GM21390 (cell line): ENCODE results near the gene CCL3.
"Not testable (repeated sequence)": the region's sequence is repeated elsewhere in the genome, so short reads cannot be mapped to it uniquely, and the experiment has no call there.

Experiments
- ATAC-seq: cut with Tn5 transposase; IDR thresholded peaks from one replicate; pipeline ENCODE4 v1.9.1; 2021; ENCODE audit not compliant: unreplicated experiment

Gene CCL3

DNA sequence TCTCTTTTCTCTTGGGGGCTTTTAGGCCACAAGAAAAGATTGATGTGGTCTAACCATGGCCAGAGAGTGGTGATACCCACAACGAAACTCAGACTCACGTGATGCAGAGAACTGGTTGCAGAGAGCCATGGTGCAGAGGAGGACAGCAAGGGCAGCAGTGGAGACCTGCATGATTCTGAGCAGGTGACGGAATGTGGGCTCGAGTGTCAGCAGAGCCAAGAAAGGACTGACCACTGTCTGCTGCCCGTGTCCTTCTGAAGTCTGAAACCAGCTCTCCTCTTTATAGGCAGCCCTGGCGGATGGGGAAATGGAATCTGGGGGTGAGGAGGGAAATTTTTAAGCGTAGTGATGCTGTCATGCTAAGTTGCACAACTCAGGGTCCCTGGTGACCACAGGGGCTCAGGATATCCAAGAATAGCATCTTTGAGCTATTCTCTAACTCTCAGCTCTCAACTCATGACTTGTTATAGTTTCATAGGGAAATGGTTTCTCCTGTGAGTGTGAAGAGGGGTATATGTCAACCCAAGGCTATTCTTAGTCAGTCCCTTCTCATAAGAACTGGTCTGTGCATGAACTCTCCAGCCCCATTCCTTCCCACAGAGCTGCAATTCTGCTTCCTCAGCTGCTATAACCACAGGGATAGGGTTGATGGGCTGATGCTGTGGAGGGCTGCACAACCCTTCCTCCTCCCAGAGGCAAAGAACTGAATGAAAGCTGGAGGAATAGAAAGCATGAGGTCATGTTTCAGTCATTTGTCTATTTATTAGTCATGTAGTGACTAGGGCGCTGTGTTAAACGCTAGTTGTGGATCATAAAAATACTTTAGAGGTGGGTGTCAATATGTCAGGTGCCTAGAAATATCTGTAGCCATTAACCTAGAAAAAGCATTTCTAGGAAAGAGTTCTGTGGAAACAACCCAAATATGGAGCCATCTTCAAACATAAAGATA, at the start of gene CCL3:
Gene CCL3, minus strand, starts transcription at position 256 of the 949 bp plus-strand sequence. Its CDS starts 85 bp downstream, at position 171.
- ATAC-seq, result peak; percentile 72

DNA sequence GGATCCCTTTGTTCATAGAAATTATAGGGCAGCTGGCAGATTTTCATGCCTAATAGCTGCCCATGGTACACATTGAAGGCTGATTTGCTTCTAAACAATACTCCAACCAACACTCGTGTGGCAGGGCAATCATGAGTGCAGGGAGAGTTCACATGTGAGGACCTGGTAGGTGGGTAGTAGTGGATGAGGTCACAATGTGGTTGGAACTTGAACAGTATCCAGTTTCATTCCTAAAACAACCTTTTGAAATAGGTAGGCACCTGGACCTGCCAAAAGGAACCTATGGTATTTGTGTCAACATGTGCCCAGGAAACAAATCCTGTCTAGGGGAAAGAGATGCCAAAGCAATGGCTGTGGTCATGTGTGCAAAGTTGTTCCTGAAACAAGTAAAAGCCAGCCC, 46.5 kb upstream of the CCL3 start:
- ATAC-seq, result no peak

DNA sequence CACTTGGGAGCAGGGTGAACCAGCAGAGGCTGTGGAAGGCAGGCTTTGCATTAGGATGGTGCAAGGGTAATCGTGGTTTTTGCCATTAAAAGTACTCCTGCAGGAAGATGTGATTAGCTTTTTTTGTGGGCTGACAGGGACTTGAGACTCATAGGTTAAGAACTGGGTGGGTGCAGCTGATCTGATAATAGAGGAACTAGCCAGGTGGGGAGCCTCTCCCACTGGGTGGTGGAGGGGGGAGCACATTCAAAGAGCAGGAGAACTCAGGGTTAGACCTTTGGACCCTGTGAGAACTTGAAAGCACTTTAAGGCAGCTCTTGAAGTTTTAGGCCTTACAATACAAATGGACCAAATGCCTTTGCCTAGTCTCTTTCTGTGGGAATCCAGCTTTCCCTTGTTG, 46.1 kb upstream of the CCL3 start:
- no peak for ATAC-seq

- no peak for ATAC-seq
These were observed 45.5 kb upstream of the CCL3 start for GRCh38 chr17:36135465-36135864.

GRCh38 chr17:36133602-36134236, 43.8 kb upstream of the CCL3 start:
- no peak for ATAC-seq

DNA sequence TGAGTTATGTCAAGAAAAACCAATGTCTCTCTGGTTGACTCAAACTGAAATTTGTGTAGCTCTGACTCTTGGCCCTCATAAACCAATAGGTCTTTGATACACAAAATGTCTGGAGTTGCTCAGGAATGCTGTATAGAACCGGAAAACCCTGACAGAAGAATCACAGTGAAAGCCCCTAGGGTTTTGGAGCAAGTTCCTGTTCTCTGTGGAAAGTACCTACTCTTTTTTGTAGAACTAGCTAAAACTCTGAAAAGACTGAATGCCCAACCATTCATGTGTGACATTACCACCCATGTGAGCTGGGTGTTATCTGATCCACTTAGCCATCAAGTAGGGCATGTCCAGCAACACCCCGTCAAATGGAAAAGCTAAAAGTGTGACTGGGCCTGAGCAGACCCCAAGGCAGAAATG, 42.5 kb upstream of the CCL3 start:
- ATAC-seq, result no peak

DNA sequence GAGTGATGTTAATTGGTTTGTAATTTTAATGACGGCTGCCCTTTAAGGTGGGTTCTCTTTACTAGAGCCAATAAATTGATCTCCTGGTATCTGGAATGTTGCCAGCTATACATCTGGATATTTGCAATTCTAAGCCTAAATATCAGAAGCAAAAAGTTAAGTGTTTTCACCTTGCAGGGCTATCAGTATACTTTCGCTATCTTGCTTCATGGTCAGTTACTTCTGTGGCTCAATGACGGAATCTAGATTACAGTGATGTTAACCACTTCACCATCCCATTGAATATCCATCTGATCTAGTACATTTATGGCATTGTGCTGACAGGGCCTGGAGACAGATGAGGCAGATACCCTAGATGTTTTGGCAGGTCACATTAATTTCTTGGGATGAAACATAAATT, 42.0 kb upstream of the CCL3 start:
- ATAC-seq, result no peak

DNA sequence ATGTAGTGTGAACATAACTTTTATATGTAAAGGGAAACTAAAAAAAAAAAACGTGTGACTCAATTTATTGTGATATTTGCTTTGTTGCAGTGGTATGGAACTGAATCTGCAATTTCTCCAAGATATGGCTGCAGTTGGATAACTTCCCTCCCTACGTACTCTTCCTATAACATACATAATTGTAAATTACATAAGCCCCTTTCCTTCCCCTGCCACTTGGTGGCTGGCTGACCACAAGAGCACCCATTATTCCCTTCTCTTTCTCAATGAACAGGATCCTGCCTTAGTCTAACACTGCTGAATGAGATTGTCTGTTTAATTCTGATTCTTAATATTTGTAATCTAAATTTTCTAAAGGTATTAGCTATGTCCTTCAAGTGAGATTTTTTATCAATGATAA, 41.5 kb upstream of the CCL3 start:
- ATAC-seq, result no peak

- ATAC-seq, result no peak
These were observed 40.4 kb upstream of the CCL3 start for GRCh38 chr17:36130346-36130745.

- no peak for ATAC-seq
These were observed 39.7 kb upstream of the CCL3 start for GRCh38 chr17:36129616-36130015.

- no peak for ATAC-seq
These were observed 38.6 kb upstream of the CCL3 start for GRCh38 chr17:36128411-36128978.

- ATAC-seq, result no peak
These were observed 38.0 kb upstream of the CCL3 start for GRCh38 chr17:36127911-36128310.

- peak; percentile 66 for ATAC-seq
These were observed 37.4 kb upstream of the CCL3 start for GRCh38 chr17:36127199-36127893.

- ATAC-seq, result no peak
These were observed 35.2 kb upstream of the CCL3 start for GRCh38 chr17:36124879-36125824.

- no peak for ATAC-seq
These were observed 33.5 kb upstream of the CCL3 start for GRCh38 chr17:36123431-36123830.

- ATAC-seq, result not testable (repeated sequence)
These were observed 31.2 kb upstream of the CCL3 start for GRCh38 chr17:36121099-36121498.

DNA sequence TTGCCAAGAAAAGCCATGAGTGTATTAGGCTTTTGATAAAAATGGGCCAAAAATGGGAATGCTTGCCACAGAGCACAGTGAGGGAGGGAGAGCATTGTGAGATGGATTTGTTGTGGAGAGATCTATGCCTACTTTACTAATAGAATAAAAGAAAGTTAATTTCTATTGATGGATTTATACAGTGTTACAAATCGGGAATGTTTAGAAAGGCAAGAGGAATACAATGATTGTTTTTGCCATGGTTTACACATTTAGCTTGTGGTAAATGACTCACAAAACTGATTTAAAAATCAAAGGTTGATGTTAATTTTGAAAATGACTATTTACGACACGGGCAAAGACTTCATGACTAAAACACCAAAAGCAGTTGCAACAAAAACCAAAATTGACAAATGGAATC, 30.3 kb upstream of the CCL3 start:
- ATAC-seq, result no peak

- no peak for ATAC-seq
These were observed 28.8 kb upstream of the CCL3 start for GRCh38 chr17:36118477-36119353.
